Activated T-cell treated with anti-CD3 and anti-CD28 coated beads, Interleukin-2, amount 50 U/mL, for 4 hours (primary cell): ENCODE data around the gene KCTD20. TPM values are rescaled to one million over a fixed set of nuclear protein-coding genes. Genes with fewer than 3 reads are reported as not detected.
A peak's percentile ranks its signal among the peaks of the same experiment; 100 is the strongest.

Experiments used
- ATAC-seq, 2 donors: fragments of 200-7000 bp; cut with Tn5 transposase; one replicate each; pipeline ENCODE4 v1.10.0; 2021
- DNase-seq: peaks from one replicate; pipeline ENCODE4 v3.0.0-alpha.2; 2020
- H3K27me3 Mint-ChIP-seq: one replicate; pipeline ENCODE4 v1.8.0; 2021; ENCODE audit warnings: low read depth, mixed read lengths
- H3K36me3 Mint-ChIP-seq: one replicate; pipeline ENCODE4 v1.8.0; 2022; ENCODE audit warnings: mixed read lengths; ENCODE audit not compliant: insufficient read depth
- H3K4me1 Mint-ChIP-seq: one replicate; pipeline ENCODE4 v1.8.0; 2021; ENCODE audit warnings: low read depth, mixed read lengths
- H3K4me3 Mint-ChIP-seq: one replicate; pipeline ENCODE4 v1.8.0; 2021; ENCODE audit warnings: mild to moderate bottlenecking, moderate library complexity, mixed read lengths
- H3K9me3 Mint-ChIP-seq: one replicate; pipeline ENCODE4 v1.8.0; 2021; ENCODE audit warnings: mixed read lengths
- total RNA-seq, 3 donors: library from RNA; stranded (reverse); gene quantifications; one replicate each; pipeline ENCODE4 v1.2.1, GENCODE V29; 2021

Gene KCTD20
- total RNA-seq, 3 donors from 2014 or later, result 41.7 to 47.4 (median 44.6) TPM

- no peaks in the 10 kb centered on the region for H3K27me3 Mint-ChIP-seq
- peaks cover 28% of the 10 kb centered on the region for H3K36me3 Mint-ChIP-seq
- no peak overlapping the region for H3K4me3 Mint-ChIP-seq
- DNase-seq, result no peak
- ATAC-seq, result no peak
- no peaks in the 10 kb centered on the region for H3K9me3 Mint-ChIP-seq
- peaks cover 46% of the 10 kb centered on the region for H3K4me1 Mint-ChIP-seq
These were observed 74.2 kb downstream of the KCTD20 start for GRCh38 chr6:36516988-36517387.

GRCh38 chr6:36517408-36517807, 74.6 kb downstream of the KCTD20 start:
- H3K36me3 Mint-ChIP-seq, result peaks cover 28% of the 10 kb centered on the region
- H3K4me3 Mint-ChIP-seq, result no peak overlapping the region
- ATAC-seq, result no peak
- no peak for DNase-seq
- no peaks in the 10 kb centered on the region for H3K9me3 Mint-ChIP-seq
- peaks cover 46% of the 10 kb centered on the region for H3K4me1 Mint-ChIP-seq
- H3K27me3 Mint-ChIP-seq, result no peaks in the 10 kb centered on the region

GRCh38 chr6:36519352-36519751, 76.6 kb downstream of the KCTD20 start:
- no peak overlapping the region for H3K4me3 Mint-ChIP-seq

GRCh38 chr6:36523451-36523850, 80.7 kb downstream of the KCTD20 start:
- Mint-ChIP-seq H3K9me3 (no peaks in the 10 kb centered on the region), H3K4me1 (peaks cover 41% of the 10 kb centered on the region), H3K27me3 (no peaks in the 10 kb centered on the region), H3K4me3 (no peak overlapping the region), H3K36me3 (peaks cover 52% of the 10 kb centered on the region)
- ATAC-seq (no peak), DNase-seq (no peak)

More at GRCh38 chr6:36519352-36519751, 76.6 kb downstream of the KCTD20 start:
- H3K27me3 Mint-ChIP-seq, result no peaks in the 10 kb centered on the region
- H3K36me3 Mint-ChIP-seq, result peaks cover 39% of the 10 kb centered on the region
- peaks cover 46% of the 10 kb centered on the region for H3K4me1 Mint-ChIP-seq
- ATAC-seq, result no peak
- DNase-seq, result no peak
- H3K9me3 Mint-ChIP-seq, result no peaks in the 10 kb centered on the region

- H3K4me3 Mint-ChIP-seq, result no peak overlapping the region
- H3K27me3 Mint-ChIP-seq, result no peaks in the 10 kb centered on the region
- H3K9me3 Mint-ChIP-seq, result no peaks in the 10 kb centered on the region
- no peak for ATAC-seq
- peaks cover 41% of the 10 kb centered on the region for H3K4me1 Mint-ChIP-seq
- no peak for DNase-seq
- peaks cover 49% of the 10 kb centered on the region for H3K36me3 Mint-ChIP-seq
These were observed 81.2 kb downstream of the KCTD20 start for GRCh38 chr6:36523936-36524499.

- ATAC-seq, result no peak
- Mint-ChIP-seq H3K9me3 (no peaks in the 10 kb centered on the region), H3K27me3 (no peaks in the 10 kb centered on the region), H3K4me3 (no peak overlapping the region), H3K36me3 (peaks cover 52% of the 10 kb centered on the region), H3K4me1 (peaks cover 41% of the 10 kb centered on the region)
- DNase-seq, result no peak
These were observed 82.1 kb downstream of the KCTD20 start for GRCh38 chr6:36524871-36525270.

- Mint-ChIP-seq H3K4me1 (peaks cover 36% of the 10 kb centered on the region), H3K9me3 (no peaks in the 10 kb centered on the region), H3K27me3 (no peaks in the 10 kb centered on the region), H3K4me3 (no peak overlapping the region), H3K36me3 (peaks cover 48% of the 10 kb centered on the region)
- DNase-seq (no peak), ATAC-seq (no peak)
These were observed 82.5 kb downstream of the KCTD20 start for GRCh38 chr6:36525346-36525745.

GRCh38 chr6:36526066-36526465, 83.3 kb downstream of the KCTD20 start:
- DNase-seq (no peak), ATAC-seq (no peak)
- Mint-ChIP-seq H3K4me1 (peaks cover 38% of the 10 kb centered on the region), H3K4me3 (no peak overlapping the region), H3K27me3 (no peaks in the 10 kb centered on the region), H3K36me3 (peaks cover 43% of the 10 kb centered on the region), H3K9me3 (no peaks in the 10 kb centered on the region)

- no peaks in the 10 kb centered on the region for H3K27me3 Mint-ChIP-seq
- H3K4me3 Mint-ChIP-seq, result no peak overlapping the region
These were observed 90.5 kb downstream of the KCTD20 start for GRCh38 chr6:36533321-36533720.

GRCh38 chr6:36536873-36537547, 94.2 kb downstream of the KCTD20 start:
- H3K4me1 Mint-ChIP-seq, result peaks cover 72% of the 10 kb centered on the region
- H3K36me3 Mint-ChIP-seq, result peaks cover 32% of the 10 kb centered on the region
- DNase-seq (no peak), ATAC-seq (no peak)
- H3K4me3 Mint-ChIP-seq, result no peak overlapping the region
- no peaks in the 10 kb centered on the region for H3K27me3 Mint-ChIP-seq
- no peaks in the 10 kb centered on the region for H3K9me3 Mint-ChIP-seq

More at GRCh38 chr6:36533321-36533720, 90.5 kb downstream of the KCTD20 start:
- no peak for ATAC-seq
- H3K9me3 Mint-ChIP-seq, result no peaks in the 10 kb centered on the region
- peaks cover 41% of the 10 kb centered on the region for H3K36me3 Mint-ChIP-seq
- no peak for DNase-seq
- peaks cover 75% of the 10 kb centered on the region for H3K4me1 Mint-ChIP-seq

GRCh38 chr6:36539814-36540568, 97.2 kb downstream of the KCTD20 start:
- Mint-ChIP-seq H3K4me1 (peaks cover 66% of the 10 kb centered on the region), H3K27me3 (no peaks in the 10 kb centered on the region), H3K9me3 (no peaks in the 10 kb centered on the region), H3K36me3 (peaks cover 22% of the 10 kb centered on the region), H3K4me3 (no peak overlapping the region)
- ATAC-seq (peak; percentile 95 to 97), DNase-seq (no peak)

Other genes with a start within 250 kb of the KCTD20 start
- 10 to 100 TPM; 22.7 to 27.8 (median 26.0) TPM for gene BRPF3, start 246.3 kb upstream of the KCTD20 start, total RNA-seq
- gene PNPLA1, start 172.9 kb upstream of the KCTD20 start, total RNA-seq, result under 1 TPM in 1 of 3 donors, not detected in 2; 0.13 TPM
- not detected for gene BNIP5, start 106.1 kb upstream of the KCTD20 start, total RNA-seq
- gene ETV7, start 55.3 kb upstream of the KCTD20 start, total RNA-seq, result 1 to 10 TPM in 2 of 3 donors, under 1 TPM in 1; 0.45 to 4.9 (median 1.7) TPM
- under 1 TPM in 2 of 3 donors, not detected in 1; 0.16 to 0.19 TPM for gene PXT1, start 146 bp upstream of the KCTD20 start, total RNA-seq
- 10 to 100 TPM; 14.2 to 16.6 (median 16.1) TPM for gene STK38, start 104.5 kb downstream of the KCTD20 start, total RNA-seq
- 100 to 1,000 TPM; 751 to 800 (median 779) TPM for gene SRSF3, start 151.4 kb downstream of the KCTD20 start, total RNA-seq
- 10 to 100 TPM; 23.2 to 42.0 (median 28.3) TPM for gene CDKN1A, start 235.7 kb downstream of the KCTD20 start, total RNA-seq